Fibroblast of lung (primary cell): Measurements from ENCODE around the gene FZD10. TPM values are rescaled to one million over a fixed set of nuclear protein-coding genes. Genes with fewer than 3 reads are reported as not detected.

Experiments used
- DNase-seq, 2 donors: peaks; one replicate each; pipeline versions ENCODE4 v3.0.0 to v3.0.0-alpha.2; 2010; ENCODE audit warnings: low read depth in 2 of 2
- H2AFZ ChIP-seq: 2 replicates; pipeline ENCODE4 v1.5.1; 2012; ENCODE audit warnings: low read length, control low read depth, inconsistent platforms
- H3K27ac ChIP-seq: 2 replicates; pipeline ENCODE4 v1.5.1; 2011; ENCODE audit warnings: low read length, control low read depth; ENCODE audit not compliant: insufficient read depth
- H3K27me3 ChIP-seq: 2 replicates; pipeline ENCODE4 v1.5.1; 2011; ENCODE audit warnings: mild to moderate bottlenecking, low read length; ENCODE audit not compliant: control insufficient read depth, insufficient read depth
- H3K36me3 ChIP-seq: 2 replicates; pipeline ENCODE4 v1.5.1; 2011; ENCODE audit warnings: low read length; ENCODE audit not compliant: control insufficient read depth, insufficient read depth
- H3K4me1 ChIP-seq: 2 replicates; pipeline ENCODE4 v1.5.1; 2011; ENCODE audit warnings: low read length; ENCODE audit not compliant: control insufficient read depth, insufficient read depth; ENCODE audit errors: extremely low read depth
- H3K4me2 ChIP-seq: 2 replicates; pipeline ENCODE4 v1.5.1; 2011; ENCODE audit warnings: low read length, control low read depth; ENCODE audit not compliant: insufficient read depth; ENCODE audit errors: extremely low read depth
- H3K4me3 ChIP-seq, 4 experiments: fragments of 200-600 bp in 1 of 4; sonication (generic) in 1 of 4; replicated peaks in 1 of 4; 2 replicates each; pipeline ENCODE4 v1.5.1; 2011 to 2016; ENCODE audit warnings: low read length in 4 of 4, low read depth in 3 of 4, mild to moderate bottlenecking in 3 of 4, control low read depth in 2 of 4, inconsistent platforms in 1 of 4, mixed read lengths in 1 of 4; ENCODE audit not compliant: insufficient read depth in 1 of 4; ENCODE audit errors: control extremely low read depth in 1 of 4
- H3K79me2 ChIP-seq: 2 replicates; pipeline ENCODE4 v1.5.1; 2012; ENCODE audit warnings: mild to moderate bottlenecking, low read length, inconsistent platforms; ENCODE audit not compliant: control insufficient read depth, insufficient read depth
- H3K9ac ChIP-seq: 2 replicates; pipeline ENCODE4 v1.5.1; 2011; ENCODE audit warnings: mild to moderate bottlenecking, low read length, control low read depth; ENCODE audit not compliant: insufficient read depth
- H3K9me3 ChIP-seq: 2 replicates; pipeline ENCODE4 v1.5.1; 2012; ENCODE audit warnings: low read depth, low read length; ENCODE audit not compliant: control insufficient read depth, insufficient read depth
- H4K20me1 ChIP-seq: 2 replicates; pipeline ENCODE4 v1.5.1; 2011; ENCODE audit warnings: low read length; ENCODE audit not compliant: control insufficient read depth, insufficient read depth; ENCODE audit errors: extremely low read depth
- CTCF ChIP-seq, 2 donors: IDR thresholded peaks in 1 of 2; conservative IDR thresholded peaks in 1 of 2; 1 replicate in 1 of 2; 2 replicates in 1 of 2; pipeline ENCODE4 v1.5.1; 2011 to 2012; ENCODE audit warnings: low read length in 2 of 2, control low read depth in 1 of 2, inconsistent platforms in 1 of 2, low read depth in 1 of 2, mild to moderate bottlenecking in 1 of 2
- EZH2 ChIP-seq: IDR thresholded peaks from 2 replicates; pipeline ENCODE4 v1.5.1; 2012; ENCODE audit warnings: low read length, control low read depth, mild to moderate bottlenecking; ENCODE audit errors: missing control alignments
- polyA plus RNA-seq, 2 donors: library from polyadenylated mRNA; depleted of rRNA in 1 of 2; stranded (reverse) in 1 of 2; unstranded in 1 of 2; fragments of >200 nt; gene quantifications; 2 replicates each; pipeline ENCODE4 v1.2.1, GENCODE V29; 2011 to 2012; ENCODE audit warnings: missing spikeins in 1 of 2
- total RNA-seq: library from RNA; depleted of rRNA; stranded (reverse); fragments of >200 nt; gene quantifications from 2 replicates; pipeline ENCODE4 v1.2.1, GENCODE V29; 2014

The FZD10 gene
- total and polyA plus RNA-seq, 2 donors (not counting 1 experiment from before 2014, with no cell fraction given), result under 0.01 to 0.03 TPM

DNA sequence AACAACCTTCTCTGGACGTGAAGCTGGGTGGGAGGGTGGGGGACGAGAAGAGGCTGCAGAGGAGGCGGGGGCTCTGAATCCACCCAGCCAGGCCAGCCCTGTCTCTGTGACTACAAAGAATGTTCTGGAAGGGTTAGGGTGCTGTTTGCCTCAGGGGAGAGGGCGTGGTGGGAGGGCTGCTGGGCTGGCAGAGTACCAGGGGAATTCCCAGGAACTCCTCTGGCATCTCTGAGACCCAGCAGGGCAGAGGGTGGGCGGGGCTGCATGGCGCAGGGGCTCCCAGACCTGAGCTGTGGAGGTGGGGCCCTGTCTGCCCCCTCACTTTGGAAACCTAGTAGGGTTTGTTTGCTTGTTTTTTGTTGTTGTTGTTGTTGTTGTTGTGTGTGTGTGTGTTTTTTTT, 45.5 kb upstream of the FZD10 start:
- Histone ChIP-seq H3K4me1 (no peaks in the 10 kb centered on the region), H3K9me3 (no peaks in the 10 kb centered on the region), H3K27ac (no peak overlapping the region), H3K4me3 (no peak overlapping the region), H4K20me1 (no peaks in the 10 kb centered on the region), H3K27me3 (no peaks in the 10 kb centered on the region), H2AFZ (no peak overlapping the region), H3K9ac (no peak overlapping the region), H3K36me3 (no peaks in the 10 kb centered on the region), H3K4me2 (no peak overlapping the region), H3K79me2 (no peaks in the 10 kb centered on the region)
- no peak for DNase-seq
- TF ChIP-seq EZH2 (no peak), CTCF (conservative IDR thresholded peaks at IDR 0.05 in 1 of 2, IDR thresholded peaks at IDR 0.05 in 1 of 2; ENCODE audit: low read depth in 1 of 2, low read length in 2 of 2) (no peak)

DNA sequence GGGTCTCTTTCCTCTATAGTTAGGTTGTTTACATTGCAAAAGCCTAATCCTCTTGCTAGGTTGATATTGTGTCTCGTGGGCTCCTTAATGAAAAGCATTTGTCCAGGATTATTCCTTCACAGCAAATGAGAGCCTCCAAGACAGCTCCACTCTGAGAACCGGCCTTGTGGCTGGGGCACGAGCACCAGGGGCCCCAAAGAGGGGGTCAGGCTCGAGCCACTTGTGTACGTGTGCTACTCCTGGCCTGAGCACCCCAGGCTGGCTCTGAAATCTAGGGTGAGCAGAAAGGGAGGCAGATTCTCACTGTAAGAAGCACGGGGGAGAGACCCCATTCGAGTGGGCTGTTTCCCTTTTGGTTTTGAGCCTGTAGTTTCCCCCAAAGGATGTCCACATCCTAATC, 45.0 kb upstream of the FZD10 start:
- no peak overlapping the region for H3K9ac ChIP-seq

GRCh38 chr12:130117701-130118100, 44.6 kb upstream of the FZD10 start:
- H3K4me2 ChIP-seq, result no peak overlapping the region
- TF ChIP-seq CTCF (conservative IDR thresholded peaks at IDR 0.05 in 1 of 2, IDR thresholded peaks at IDR 0.05 in 1 of 2; ENCODE audit: low read depth in 1 of 2, low read length in 2 of 2) (no peak), EZH2 (no peak)

More for the DNA sequence above, 45.0 kb upstream of the FZD10 start:
- Histone ChIP-seq H3K4me2 (no peak overlapping the region), H3K36me3 (no peaks in the 10 kb centered on the region), H3K27me3 (no peaks in the 10 kb centered on the region), H3K9me3 (no peaks in the 10 kb centered on the region), H3K4me1 (no peaks in the 10 kb centered on the region), H3K4me3 (no peak overlapping the region), H3K27ac (no peak overlapping the region), H3K79me2 (no peaks in the 10 kb centered on the region), H2AFZ (no peak overlapping the region), H4K20me1 (no peaks in the 10 kb centered on the region)
- TF ChIP-seq EZH2, result no peak
- TF ChIP-seq CTCF (conservative IDR thresholded peaks at IDR 0.05 in 1 of 2, IDR thresholded peaks at IDR 0.05 in 1 of 2; ENCODE audit: low read depth in 1 of 2, low read length in 2 of 2), result no peak
- DNase-seq, result no peak

More at GRCh38 chr12:130117701-130118100, 44.6 kb upstream of the FZD10 start:
- no peaks in the 10 kb centered on the region for H3K79me2 ChIP-seq
- no peaks in the 10 kb centered on the region for H3K9me3 ChIP-seq
- no peak overlapping the region for H3K4me3 ChIP-seq
- H3K36me3 ChIP-seq, result no peaks in the 10 kb centered on the region
- H3K4me1 ChIP-seq, result no peaks in the 10 kb centered on the region
- H3K9ac ChIP-seq, result no peak overlapping the region
- no peak overlapping the region for H3K27ac ChIP-seq
- no peaks in the 10 kb centered on the region for H4K20me1 ChIP-seq
- no peak overlapping the region for H2AFZ ChIP-seq
- DNase-seq, result no peak
- no peaks in the 10 kb centered on the region for H3K27me3 ChIP-seq
